ENCODE data around the gene SCEL. TPM values are rescaled to one million over a fixed set of nuclear protein-coding genes. Genes with fewer than 3 reads are reported as not detected.
"Not testable (repeated sequence)": the region's sequence is repeated elsewhere in the genome, so short reads cannot be mapped to it uniquely, and the experiment has no call there.

SCEL gene
- total RNA-seq, 1 experiment from 2014 or later: 2.8 TPM

- CTCF ChIA-PET; H3K27ac Mint-ChIP-seq (ENCODE audit: unreplicated experiment); H3K4me3 Mint-ChIP-seq (ENCODE audit: unreplicated experiment); intact Hi-C loops (cut with micrococcal nuclease; ENCODE audit: unreplicated experiment); H3K9me3 ChIP-seq; H3K36me3 ChIP-seq (ENCODE audit: control insufficient read depth, insufficient read depth, low read length); H3K27me3 ChIP-seq (replicated peaks; ENCODE audit: control insufficient read depth, insufficient read depth, low read length); H3K36me3 Mint-ChIP-seq (ENCODE audit: insufficient read depth, unreplicated experiment); BruUV-seq (replicated peaks); H3K4me3 ChIP-seq (ENCODE audit: low read depth, low read length); H3K27me3 Mint-ChIP-seq (ENCODE audit: insufficient read depth, unreplicated experiment); H3K4me1 Mint-ChIP-seq (ENCODE audit: low read depth, unreplicated experiment); POLR2A ChIA-PET; H3K9me3 Mint-ChIP-seq (ENCODE audit: unreplicated experiment); H3K4me1 ChIP-seq; DNase-seq: not testable (repeated sequence)
Observed at GRCh38 chr13:77662831-77663230, 127.3 kb downstream of the SCEL start.

- H3K27me3 ChIP-seq (replicated peaks; ENCODE audit: control insufficient read depth, insufficient read depth, low read length): 0 out of 2 replicates have a peak, but pooled peaks cover 1% of the 10 kb centered on the region
- no peaks in the 10 kb centered on the region for H3K36me3 Mint-ChIP-seq (ENCODE audit: insufficient read depth, unreplicated experiment)
- peaks cover 7% of the 10 kb centered on the region for H3K9me3 Mint-ChIP-seq (ENCODE audit: unreplicated experiment)
- H3K4me1 ChIP-seq: no peaks in the 10 kb centered on the region
- no peaks in the 10 kb centered on the region for H3K4me1 Mint-ChIP-seq (ENCODE audit: low read depth, unreplicated experiment)
- H3K36me3 ChIP-seq (ENCODE audit: control insufficient read depth, insufficient read depth, low read length): no peaks in the 10 kb centered on the region
- no peak for TF ChIP-seq CTCF (IDR thresholded peaks at IDR 0.05; ENCODE audit: insufficient read depth in 1 of 2, low read depth in 1 of 2, low read length in 1 of 2, severe bottlenecking in 1 of 2, unreplicated experiment in 1 of 2)
- H3K4me3 ChIP-seq (ENCODE audit: low read depth, low read length): no peak overlapping the region
- peaks cover 28% of the 10 kb centered on the region for H3K27me3 Mint-ChIP-seq (ENCODE audit: insufficient read depth, unreplicated experiment)
- no peak for DNase-seq
- H3K4me3 Mint-ChIP-seq (ENCODE audit: unreplicated experiment): no peak overlapping the region
- H3K27ac Mint-ChIP-seq (ENCODE audit: unreplicated experiment): no peak overlapping the region
- ChIA-PET CTCF (no interaction called here), POLR2A (no interaction called here)
- 0 out of 2 replicates have a peak, but pooled peaks cover 3% of the 10 kb centered on the region for H3K9me3 ChIP-seq
- no TSS peak for BruUV-seq (replicated peaks)
- intact Hi-C loops (cut with micrococcal nuclease; ENCODE audit: unreplicated experiment): no loop called here
Observed at GRCh38 chr13:77674852-77675251, 139.3 kb downstream of the SCEL start.

DNA sequence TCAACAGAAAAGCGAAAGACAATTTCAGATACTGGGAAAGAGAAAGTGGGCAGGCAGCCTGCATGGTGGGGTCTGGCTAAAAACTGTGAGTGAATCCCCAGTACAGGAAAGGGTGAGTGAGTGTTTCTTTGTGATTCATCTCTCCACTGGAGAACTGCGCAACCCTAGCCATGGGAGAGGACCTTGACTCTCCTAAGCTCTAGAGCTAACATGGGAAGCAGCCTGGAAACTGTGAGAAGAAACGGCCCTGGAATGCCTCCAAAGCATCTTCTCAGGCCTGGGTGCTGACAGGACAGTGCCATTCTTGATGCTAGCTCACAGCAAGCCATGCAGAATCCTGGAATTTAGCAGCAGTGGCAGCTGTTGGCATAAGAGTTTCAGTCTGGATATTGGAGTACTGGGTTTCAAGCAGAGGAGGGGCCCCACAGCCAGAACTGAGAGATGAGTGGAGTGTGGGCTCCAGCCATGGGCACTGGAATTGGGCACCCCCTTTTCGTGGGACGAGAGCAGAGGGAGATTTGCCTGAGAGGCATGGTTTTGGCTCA is 143.3 kb downstream of the SCEL start:
- ChIA-PET CTCF (no interaction called here), POLR2A (no interaction called here)
- intact Hi-C loops (cut with micrococcal nuclease; ENCODE audit: unreplicated experiment): no loop called here
- Mint-ChIP-seq H3K4me3 (ENCODE audit: unreplicated experiment) (no peak overlapping the region), H3K27me3 (ENCODE audit: insufficient read depth, unreplicated experiment) (peaks cover 20% of the 10 kb centered on the region), H3K27ac (ENCODE audit: unreplicated experiment) (no peak overlapping the region), H3K36me3 (ENCODE audit: insufficient read depth, unreplicated experiment) (no peaks in the 10 kb centered on the region), H3K9me3 (ENCODE audit: unreplicated experiment) (peaks cover 7% of the 10 kb centered on the region), H3K4me1 (ENCODE audit: low read depth, unreplicated experiment) (no peaks in the 10 kb centered on the region)
- no peaks in the 10 kb centered on the region for H3K36me3 ChIP-seq (ENCODE audit: control insufficient read depth, insufficient read depth, low read length)
- DNase-seq: no peak
- no peaks in the 10 kb centered on the region for H3K4me1 ChIP-seq
- TF ChIP-seq CTCF (IDR thresholded peaks at IDR 0.05; ENCODE audit: insufficient read depth in 1 of 2, low read depth in 1 of 2, low read length in 1 of 2, severe bottlenecking in 1 of 2, unreplicated experiment in 1 of 2): no peak
- no TSS peak for BruUV-seq (replicated peaks)
- H3K27me3 ChIP-seq (replicated peaks; ENCODE audit: control insufficient read depth, insufficient read depth, low read length): 0 out of 2 replicates have a peak, but pooled peaks cover 1% of the 10 kb centered on the region
- H3K9me3 ChIP-seq: 0 out of 2 replicates have a peak, but pooled peaks cover 3% of the 10 kb centered on the region
- no peak overlapping the region for H3K4me3 ChIP-seq (ENCODE audit: low read depth, low read length)

- H3K36me3 ChIP-seq (ENCODE audit: control insufficient read depth, insufficient read depth, low read length): no peaks in the 10 kb centered on the region
- ChIA-PET CTCF (no interaction called here), POLR2A (no interaction called here)
- TF ChIP-seq CTCF (IDR thresholded peaks at IDR 0.05; ENCODE audit: insufficient read depth in 1 of 2, low read depth in 1 of 2, low read length in 1 of 2, severe bottlenecking in 1 of 2, unreplicated experiment in 1 of 2): no peak
- no peak overlapping the region for H3K4me3 ChIP-seq (ENCODE audit: low read depth, low read length)
- Mint-ChIP-seq H3K27me3 (ENCODE audit: insufficient read depth, unreplicated experiment) (peaks cover 3% of the 10 kb centered on the region), H3K9me3 (ENCODE audit: unreplicated experiment) (no peaks in the 10 kb centered on the region), H3K4me3 (ENCODE audit: unreplicated experiment) (no peak overlapping the region), H3K27ac (ENCODE audit: unreplicated experiment) (no peak overlapping the region), H3K4me1 (ENCODE audit: low read depth, unreplicated experiment) (no peaks in the 10 kb centered on the region), H3K36me3 (ENCODE audit: insufficient read depth, unreplicated experiment) (no peaks in the 10 kb centered on the region)
- no peak for DNase-seq
- H3K4me1 ChIP-seq: no peaks in the 10 kb centered on the region
- BruUV-seq (replicated peaks): no TSS peak
- no peaks in the 10 kb centered on the region for H3K27me3 ChIP-seq (replicated peaks; ENCODE audit: control insufficient read depth, insufficient read depth, low read length)
- intact Hi-C loops (cut with micrococcal nuclease; ENCODE audit: unreplicated experiment): no loop called here
- no peaks in the 10 kb centered on the region for H3K9me3 ChIP-seq
Observed at GRCh38 chr13:77687799-77688198, 152.3 kb downstream of the SCEL start.

All from Caco-2 (cell line).